ENCODE data around the gene MRPS5.

GRCh38 chr2:95069465-95069864 is 52.1 kb downstream of the MRPS5 start:
- TF ChIP-seq, protein P1, sequence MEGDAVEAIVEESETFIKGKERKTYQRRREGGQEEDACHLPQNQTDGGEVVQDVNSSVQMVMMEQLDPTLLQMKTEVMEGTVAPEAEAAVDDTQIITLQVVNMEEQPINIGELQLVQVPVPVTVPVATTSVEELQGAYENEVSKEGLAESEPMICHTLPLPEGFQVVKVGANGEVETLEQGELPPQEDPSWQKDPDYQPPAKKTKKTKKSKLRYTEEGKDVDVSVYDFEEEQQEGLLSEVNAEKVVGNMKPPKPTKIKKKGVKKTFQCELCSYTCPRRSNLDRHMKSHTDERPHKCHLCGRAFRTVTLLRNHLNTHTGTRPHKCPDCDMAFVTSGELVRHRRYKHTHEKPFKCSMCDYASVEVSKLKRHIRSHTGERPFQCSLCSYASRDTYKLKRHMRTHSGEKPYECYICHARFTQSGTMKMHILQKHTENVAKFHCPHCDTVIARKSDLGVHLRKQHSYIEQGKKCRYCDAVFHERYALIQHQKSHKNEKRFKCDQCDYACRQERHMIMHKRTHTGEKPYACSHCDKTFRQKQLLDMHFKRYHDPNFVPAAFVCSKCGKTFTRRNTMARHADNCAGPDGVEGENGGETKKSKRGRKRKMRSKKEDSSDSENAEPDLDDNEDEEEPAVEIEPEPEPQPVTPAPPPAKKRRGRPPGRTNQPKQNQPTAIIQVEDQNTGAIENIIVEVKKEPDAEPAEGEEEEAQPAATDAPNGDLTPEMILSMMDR (IDR thresholded peaks at IDR 0.05; ENCODE audit: low read depth, low read length, missing input control), result no peak
- TF ChIP-seq YY1 (IDR thresholded peaks at IDR 0.05) (no peak), GABPA (IDR thresholded peaks at IDR 0.05 in 1 of 2, conservative IDR thresholded peaks at IDR 0.05 in 1 of 2) (no peak)
- TF ChIP-seq, protein P2, sequence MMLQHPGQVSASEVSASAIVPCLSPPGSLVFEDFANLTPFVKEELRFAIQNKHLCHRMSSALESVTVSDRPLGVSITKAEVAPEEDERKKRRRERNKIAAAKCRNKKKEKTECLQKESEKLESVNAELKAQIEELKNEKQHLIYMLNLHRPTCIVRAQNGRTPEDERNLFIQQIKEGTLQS (IDR thresholded peaks at IDR 0.05), result no peak
- TF ChIP-seq, protein P3, sequence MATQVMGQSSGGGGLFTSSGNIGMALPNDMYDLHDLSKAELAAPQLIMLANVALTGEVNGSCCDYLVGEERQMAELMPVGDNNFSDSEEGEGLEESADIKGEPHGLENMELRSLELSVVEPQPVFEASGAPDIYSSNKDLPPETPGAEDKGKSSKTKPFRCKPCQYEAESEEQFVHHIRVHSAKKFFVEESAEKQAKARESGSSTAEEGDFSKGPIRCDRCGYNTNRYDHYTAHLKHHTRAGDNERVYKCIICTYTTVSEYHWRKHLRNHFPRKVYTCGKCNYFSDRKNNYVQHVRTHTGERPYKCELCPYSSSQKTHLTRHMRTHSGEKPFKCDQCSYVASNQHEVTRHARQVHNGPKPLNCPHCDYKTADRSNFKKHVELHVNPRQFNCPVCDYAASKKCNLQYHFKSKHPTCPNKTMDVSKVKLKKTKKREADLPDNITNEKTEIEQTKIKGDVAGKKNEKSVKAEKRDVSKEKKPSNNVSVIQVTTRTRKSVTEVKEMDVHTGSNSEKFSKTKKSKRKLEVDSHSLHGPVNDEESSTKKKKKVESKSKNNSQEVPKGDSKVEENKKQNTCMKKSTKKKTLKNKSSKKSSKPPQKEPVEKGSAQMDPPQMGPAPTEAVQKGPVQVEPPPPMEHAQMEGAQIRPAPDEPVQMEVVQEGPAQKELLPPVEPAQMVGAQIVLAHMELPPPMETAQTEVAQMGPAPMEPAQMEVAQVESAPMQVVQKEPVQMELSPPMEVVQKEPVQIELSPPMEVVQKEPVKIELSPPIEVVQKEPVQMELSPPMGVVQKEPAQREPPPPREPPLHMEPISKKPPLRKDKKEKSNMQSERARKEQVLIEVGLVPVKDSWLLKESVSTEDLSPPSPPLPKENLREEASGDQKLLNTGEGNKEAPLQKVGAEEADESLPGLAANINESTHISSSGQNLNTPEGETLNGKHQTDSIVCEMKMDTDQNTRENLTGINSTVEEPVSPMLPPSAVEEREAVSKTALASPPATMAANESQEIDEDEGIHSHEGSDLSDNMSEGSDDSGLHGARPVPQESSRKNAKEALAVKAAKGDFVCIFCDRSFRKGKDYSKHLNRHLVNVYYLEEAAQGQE (IDR thresholded peaks at IDR 0.05), result no peak
- TF ChIP-seq, protein P4, sequence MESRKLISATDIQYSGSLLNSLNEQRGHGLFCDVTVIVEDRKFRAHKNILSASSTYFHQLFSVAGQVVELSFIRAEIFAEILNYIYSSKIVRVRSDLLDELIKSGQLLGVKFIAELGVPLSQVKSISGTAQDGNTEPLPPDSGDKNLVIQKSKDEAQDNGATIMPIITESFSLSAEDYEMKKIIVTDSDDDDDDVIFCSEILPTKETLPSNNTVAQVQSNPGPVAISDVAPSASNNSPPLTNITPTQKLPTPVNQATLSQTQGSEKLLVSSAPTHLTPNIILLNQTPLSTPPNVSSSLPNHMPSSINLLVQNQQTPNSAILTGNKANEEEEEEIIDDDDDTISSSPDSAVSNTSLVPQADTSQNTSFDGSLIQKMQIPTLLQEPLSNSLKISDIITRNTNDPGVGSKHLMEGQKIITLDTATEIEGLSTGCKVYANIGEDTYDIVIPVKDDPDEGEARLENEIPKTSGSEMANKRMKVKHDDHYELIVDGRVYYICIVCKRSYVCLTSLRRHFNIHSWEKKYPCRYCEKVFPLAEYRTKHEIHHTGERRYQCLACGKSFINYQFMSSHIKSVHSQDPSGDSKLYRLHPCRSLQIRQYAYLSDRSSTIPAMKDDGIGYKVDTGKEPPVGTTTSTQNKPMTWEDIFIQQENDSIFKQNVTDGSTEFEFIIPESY (IDR thresholded peaks at IDR 0.05), result no peak
